ENCODE results near the gene CARMIL1. TPM values are rescaled to one million over a fixed set of nuclear protein-coding genes. Genes with fewer than 3 reads are reported as not detected.

The CARMIL1 gene
- total RNA-seq, 1 donor from 2014 or later = 37.6 TPM

DNA sequence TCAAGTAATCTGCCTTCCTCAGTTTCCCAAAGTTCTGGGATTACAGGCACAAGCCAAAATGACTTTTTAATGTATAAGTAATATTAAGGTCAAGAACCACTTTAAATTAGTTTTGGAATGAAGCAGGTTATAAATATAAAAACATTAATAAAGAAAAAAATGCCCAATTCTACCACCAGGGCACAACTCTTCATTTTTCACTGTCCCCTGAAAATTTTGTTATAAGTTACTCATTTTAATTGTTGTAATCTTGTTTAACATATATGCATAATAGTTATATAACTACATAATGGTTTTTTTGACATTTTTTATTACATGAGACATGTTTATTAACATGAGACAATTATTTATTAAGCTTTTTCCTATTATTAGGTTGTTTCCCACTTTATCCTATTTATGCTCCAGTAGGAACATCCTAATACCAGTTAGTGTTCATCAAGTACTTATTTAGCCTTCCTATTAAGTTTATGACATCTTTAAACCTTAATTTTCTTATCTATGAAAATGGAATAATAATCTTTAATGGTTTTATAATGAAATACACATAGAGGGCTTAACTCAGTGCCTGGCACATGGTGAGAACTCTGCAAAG is 190.7 kb downstream of the CARMIL1 start:
- DNase-seq = no peak
- TF ChIP-seq, protein P1, sequence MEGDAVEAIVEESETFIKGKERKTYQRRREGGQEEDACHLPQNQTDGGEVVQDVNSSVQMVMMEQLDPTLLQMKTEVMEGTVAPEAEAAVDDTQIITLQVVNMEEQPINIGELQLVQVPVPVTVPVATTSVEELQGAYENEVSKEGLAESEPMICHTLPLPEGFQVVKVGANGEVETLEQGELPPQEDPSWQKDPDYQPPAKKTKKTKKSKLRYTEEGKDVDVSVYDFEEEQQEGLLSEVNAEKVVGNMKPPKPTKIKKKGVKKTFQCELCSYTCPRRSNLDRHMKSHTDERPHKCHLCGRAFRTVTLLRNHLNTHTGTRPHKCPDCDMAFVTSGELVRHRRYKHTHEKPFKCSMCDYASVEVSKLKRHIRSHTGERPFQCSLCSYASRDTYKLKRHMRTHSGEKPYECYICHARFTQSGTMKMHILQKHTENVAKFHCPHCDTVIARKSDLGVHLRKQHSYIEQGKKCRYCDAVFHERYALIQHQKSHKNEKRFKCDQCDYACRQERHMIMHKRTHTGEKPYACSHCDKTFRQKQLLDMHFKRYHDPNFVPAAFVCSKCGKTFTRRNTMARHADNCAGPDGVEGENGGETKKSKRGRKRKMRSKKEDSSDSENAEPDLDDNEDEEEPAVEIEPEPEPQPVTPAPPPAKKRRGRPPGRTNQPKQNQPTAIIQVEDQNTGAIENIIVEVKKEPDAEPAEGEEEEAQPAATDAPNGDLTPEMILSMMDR (IDR thresholded peaks at IDR 0.05) = peak; percentile 12
- H3K4me3 ChIP-seq = no peak overlapping the region
- intact Hi-C loops (cut with DNase I) = no loop called here
- H3K27ac ChIP-seq = no peak overlapping the region
- H3K4me1 ChIP-seq = no peaks in the 10 kb centered on the region
- no peaks in the 10 kb centered on the region for H3K9me3 ChIP-seq
- peaks cover 7% of the 10 kb centered on the region for H3K36me3 ChIP-seq
- no peak for ATAC-seq
- no peaks in the 10 kb centered on the region for H3K27me3 ChIP-seq

DNA sequence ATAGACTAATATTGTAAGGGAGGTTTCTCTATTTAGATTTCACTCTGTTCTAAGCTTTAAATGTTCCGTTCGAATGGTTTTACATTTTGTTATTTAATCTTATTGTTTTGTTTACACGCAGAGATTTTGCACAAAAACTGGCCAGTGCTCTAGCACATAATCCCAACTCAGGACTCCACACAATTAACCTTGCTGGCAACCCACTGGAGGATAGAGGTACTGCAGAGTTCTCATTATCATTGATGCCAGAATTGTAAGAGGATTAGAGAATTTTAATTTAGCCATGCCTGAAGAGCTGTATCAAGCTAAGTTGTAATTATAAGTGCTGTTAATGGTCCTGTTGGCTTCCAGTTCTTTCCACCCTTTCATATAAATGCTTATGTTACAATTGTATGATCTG is 193.1 kb downstream of the CARMIL1 start:
- ATAC-seq = no peak
- intact Hi-C loops (cut with DNase I) = no loop called here
- H3K27ac ChIP-seq = no peak overlapping the region
- H3K4me1 ChIP-seq = no peaks in the 10 kb centered on the region
- H3K4me3 ChIP-seq = no peak overlapping the region
- no peak for DNase-seq
- H3K9me3 ChIP-seq = no peaks in the 10 kb centered on the region
- TF ChIP-seq, protein P1 (IDR thresholded peaks at IDR 0.05) = peak; percentile 14
- peaks cover 7% of the 10 kb centered on the region for H3K36me3 ChIP-seq
- no peaks in the 10 kb centered on the region for H3K27me3 ChIP-seq

DNA sequence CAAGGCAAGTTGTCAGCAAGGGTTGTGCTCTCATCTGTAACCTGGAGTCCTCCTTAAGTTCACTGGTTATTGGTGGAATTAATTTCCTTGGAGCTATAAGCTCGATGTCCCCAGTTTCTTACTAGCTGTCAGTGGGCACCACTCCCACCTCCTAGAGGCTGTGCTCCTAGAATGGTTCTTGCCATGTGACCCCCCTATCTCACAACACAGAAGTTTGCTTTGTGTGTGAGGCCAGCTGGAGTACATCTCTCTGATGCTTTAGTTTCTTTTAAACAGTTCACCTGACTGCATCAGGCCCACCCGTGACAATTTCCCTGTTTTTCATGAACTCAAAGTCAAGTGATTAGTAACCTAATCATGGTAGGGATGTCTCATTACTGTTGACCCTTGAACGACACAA is 193.7 kb downstream of the CARMIL1 start:
- peaks cover 7% of the 10 kb centered on the region for H3K36me3 ChIP-seq
- DNase-seq (no peak), ATAC-seq (no peak)
- H3K27ac ChIP-seq = no peak overlapping the region
- H3K27me3 ChIP-seq = no peaks in the 10 kb centered on the region
- H3K9me3 ChIP-seq = no peaks in the 10 kb centered on the region
- TF ChIP-seq, protein P1 (IDR thresholded peaks at IDR 0.05) = no peak
- no peak overlapping the region for H3K4me3 ChIP-seq
- no peaks in the 10 kb centered on the region for H3K4me1 ChIP-seq
- intact Hi-C loops (cut with DNase I) = no loop called here

DNA sequence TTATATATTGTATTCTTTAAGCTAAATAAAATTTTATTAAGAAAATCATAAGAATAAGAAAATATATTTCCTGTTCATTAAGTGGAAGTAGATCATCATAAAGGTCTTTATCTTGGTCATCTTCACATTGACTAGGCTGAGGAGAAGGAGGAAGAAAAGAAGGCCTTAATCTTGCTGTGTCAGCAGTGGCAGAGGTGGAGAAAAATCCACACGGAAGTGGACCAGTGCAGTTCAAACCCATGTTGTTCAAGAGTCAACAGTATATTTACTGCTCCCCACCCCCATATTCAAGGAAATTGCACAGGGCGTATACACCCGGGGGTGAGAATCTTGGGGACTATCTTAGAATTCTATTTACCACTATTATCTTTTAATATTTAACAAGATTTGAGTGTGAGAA is 194.3 kb downstream of the CARMIL1 start:
- no peak for DNase-seq
- intact Hi-C loops (cut with DNase I) = no loop called here
- H3K4me1 ChIP-seq = no peaks in the 10 kb centered on the region
- H3K27me3 ChIP-seq = no peaks in the 10 kb centered on the region
- no peak overlapping the region for H3K4me3 ChIP-seq
- peaks cover 7% of the 10 kb centered on the region for H3K36me3 ChIP-seq
- TF ChIP-seq, protein P1 (IDR thresholded peaks at IDR 0.05) = no peak
- no peak for ATAC-seq
- H3K27ac ChIP-seq = no peak overlapping the region
- no peaks in the 10 kb centered on the region for H3K9me3 ChIP-seq

DNA sequence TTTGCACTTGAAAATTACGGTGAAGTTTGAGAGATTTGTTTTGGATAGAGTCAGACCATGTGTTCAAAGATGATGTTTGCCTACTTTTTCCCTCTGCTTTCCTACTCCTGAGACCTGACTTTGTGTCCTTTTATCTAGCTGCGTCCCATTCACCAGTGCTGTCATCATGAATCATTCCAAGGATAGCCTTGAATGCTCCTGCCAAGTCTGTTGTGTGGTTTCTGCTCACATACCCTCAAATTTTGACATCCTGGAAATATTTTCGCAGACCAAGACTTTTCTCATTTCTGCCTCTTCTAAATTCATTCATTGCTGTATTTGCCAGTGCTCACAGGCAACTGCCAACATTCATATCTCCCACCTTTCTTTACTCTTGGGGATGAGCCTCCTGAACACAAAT is 197.0 kb downstream of the CARMIL1 start:
- no peaks in the 10 kb centered on the region for H3K9me3 ChIP-seq

More for the DNA sequence above, 197.0 kb downstream of the CARMIL1 start:
- TF ChIP-seq, protein P1 (IDR thresholded peaks at IDR 0.05) = no peak
- DNase-seq (no peak), ATAC-seq (no peak)
- Histone ChIP-seq H3K27me3 (no peaks in the 10 kb centered on the region), H3K36me3 (peaks cover 5% of the 10 kb centered on the region), H3K27ac (no peak overlapping the region), H3K4me1 (no peaks in the 10 kb centered on the region), H3K4me3 (no peak overlapping the region)
- intact Hi-C loops (cut with DNase I) = no loop called here

All from upper lobe of right lung (tissue), 1 donor.